Endothelial cell of umbilical vein (primary cell): ENCODE data around the gene VPS35L.

Source experiments
- EZH2 ChIP-seq: IDR thresholded peaks from 2 replicates; pipeline ENCODE4 v1.6.1; 2012; ENCODE audit warnings: borderline replicate concordance, low read depth, mild to moderate bottlenecking, moderate library complexity, low read length, inconsistent platforms; ENCODE audit not compliant: severe bottlenecking
- FOS ChIP-seq: IDR thresholded peaks from 2 replicates; pipeline ENCODE4 v1.6.1; 2011; ENCODE audit warnings: mild to moderate bottlenecking, low read length, moderate library complexity, borderline replicate concordance; ENCODE audit not compliant: insufficient read depth
- MYC ChIP-seq: IDR thresholded peaks from one replicate; pipeline ENCODE4 v1.6.1; 2011; ENCODE audit warnings: mild to moderate bottlenecking, low read depth, low read length
- POLR2A ChIP-seq: IDR thresholded peaks from 2 replicates; pipeline ENCODE4 v1.6.1; 2012; ENCODE audit warnings: low read depth, mild to moderate bottlenecking, control low read depth, low read length
- TF ChIP-seq, protein P1 (sequence below), 2 donors: IDR thresholded peaks; 1 replicate in 1 of 2; 2 replicates in 1 of 2; pipeline ENCODE4 v1.5.1; 2011; ENCODE audit warnings: low read length in 2 of 2, mild to moderate bottlenecking in 2 of 2, moderate library complexity in 2 of 2, control low read depth in 1 of 2, inconsistent platforms in 1 of 2, low read depth in 1 of 2; ENCODE audit not compliant: insufficient read depth in 1 of 2; ENCODE audit errors: extremely low read depth in 1 of 2
- TF ChIP-seq, protein P2 (sequence below): IDR thresholded peaks from 2 replicates; pipeline ENCODE4 v1.6.1; 2011; ENCODE audit not compliant: insufficient read depth, insufficient read length

DNA sequence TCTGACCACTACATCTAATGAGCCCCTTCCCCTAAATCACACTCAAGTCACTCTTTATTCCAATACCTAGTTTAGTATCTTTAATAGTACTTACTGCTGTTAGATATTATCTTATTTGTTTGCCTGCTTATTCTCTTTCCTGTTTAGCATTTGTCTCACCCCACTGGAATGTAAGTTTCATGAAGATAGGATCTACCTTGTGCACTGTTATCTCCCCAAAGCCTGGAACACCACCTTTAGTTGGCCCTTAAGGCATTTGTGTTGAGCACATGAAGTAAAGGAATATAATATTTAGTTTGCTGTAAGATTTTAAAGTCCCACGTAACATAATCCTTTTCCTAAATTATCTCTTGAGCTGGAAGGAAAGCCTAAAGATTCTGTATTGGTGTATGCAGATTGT lies 50.2 kb downstream of the VPS35L start:
- TF ChIP-seq, protein P1, sequence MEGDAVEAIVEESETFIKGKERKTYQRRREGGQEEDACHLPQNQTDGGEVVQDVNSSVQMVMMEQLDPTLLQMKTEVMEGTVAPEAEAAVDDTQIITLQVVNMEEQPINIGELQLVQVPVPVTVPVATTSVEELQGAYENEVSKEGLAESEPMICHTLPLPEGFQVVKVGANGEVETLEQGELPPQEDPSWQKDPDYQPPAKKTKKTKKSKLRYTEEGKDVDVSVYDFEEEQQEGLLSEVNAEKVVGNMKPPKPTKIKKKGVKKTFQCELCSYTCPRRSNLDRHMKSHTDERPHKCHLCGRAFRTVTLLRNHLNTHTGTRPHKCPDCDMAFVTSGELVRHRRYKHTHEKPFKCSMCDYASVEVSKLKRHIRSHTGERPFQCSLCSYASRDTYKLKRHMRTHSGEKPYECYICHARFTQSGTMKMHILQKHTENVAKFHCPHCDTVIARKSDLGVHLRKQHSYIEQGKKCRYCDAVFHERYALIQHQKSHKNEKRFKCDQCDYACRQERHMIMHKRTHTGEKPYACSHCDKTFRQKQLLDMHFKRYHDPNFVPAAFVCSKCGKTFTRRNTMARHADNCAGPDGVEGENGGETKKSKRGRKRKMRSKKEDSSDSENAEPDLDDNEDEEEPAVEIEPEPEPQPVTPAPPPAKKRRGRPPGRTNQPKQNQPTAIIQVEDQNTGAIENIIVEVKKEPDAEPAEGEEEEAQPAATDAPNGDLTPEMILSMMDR (IDR thresholded peaks at IDR 0.05; ENCODE audit: extremely low read depth in 1 of 2, insufficient read depth in 1 of 2, low read depth in 1 of 2, low read length in 2 of 2): no peak
- TF ChIP-seq EZH2 (no peak), POLR2A (no peak), FOS (no peak), MYC (no peak)
- TF ChIP-seq, protein P2, sequence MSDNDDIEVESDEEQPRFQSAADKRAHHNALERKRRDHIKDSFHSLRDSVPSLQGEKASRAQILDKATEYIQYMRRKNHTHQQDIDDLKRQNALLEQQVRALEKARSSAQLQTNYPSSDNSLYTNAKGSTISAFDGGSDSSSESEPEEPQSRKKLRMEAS: no peak
